NB4 (cell line): ENCODE data around the gene TRABD2B.

Experiments
- DNase-seq: peaks from one replicate; pipeline ENCODE4 v3.0.0; 2010; ENCODE audit warnings: low read depth
- H3K4me3 ChIP-seq: one replicate; pipeline ENCODE4 v1.5.1; 2011; ENCODE audit warnings: mild to moderate bottlenecking, low read depth, low read length, moderate library complexity
- MAX ChIP-seq: IDR thresholded peaks from 2 replicates; pipeline ENCODE4 v1.6.1; 2011; ENCODE audit warnings: low read depth, low read length
- MYC ChIP-seq: IDR thresholded peaks from 2 replicates; pipeline ENCODE4 v1.6.1; 2011; ENCODE audit warnings: low read depth, low read length
- POLR2A ChIP-seq: IDR thresholded peaks from 2 replicates; pipeline ENCODE4 v1.6.1; 2011; ENCODE audit warnings: mild to moderate bottlenecking; ENCODE audit not compliant: insufficient read length; ENCODE audit errors: extremely low read depth
- TF ChIP-seq, protein P1 (sequence below): IDR thresholded peaks from one replicate; pipeline ENCODE4 v1.5.1; 2012; ENCODE audit warnings: low read depth, low read length

The TRABD2B gene

GRCh38 chr1:48025076-48025475 lies 27.9 kb upstream of the TRABD2B start:
- no peak for DNase-seq

DNA sequence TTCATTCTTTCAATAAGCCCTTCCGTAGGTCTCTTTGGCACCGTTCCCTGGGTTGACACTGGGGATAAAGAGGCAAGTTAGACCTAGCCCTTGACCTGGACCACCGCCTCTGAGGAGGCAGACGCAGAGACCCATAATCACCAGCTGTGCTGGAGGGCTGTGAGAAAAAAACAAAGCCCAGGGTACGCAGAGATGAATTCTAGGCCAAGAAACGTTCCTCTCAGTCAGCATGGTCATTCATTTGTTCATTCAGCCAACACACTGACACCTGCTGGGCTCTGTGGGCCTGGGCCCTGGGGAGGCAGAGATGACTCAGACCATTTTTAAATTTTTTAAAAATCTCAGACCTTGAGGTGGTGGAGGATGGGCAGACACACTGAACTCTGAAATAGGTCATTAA lies 26.3 kb upstream of the TRABD2B start:
- no peak for DNase-seq
- no peak overlapping the region for H3K4me3 ChIP-seq
- TF ChIP-seq MAX (no peak), MYC (no peak), POLR2A (no peak)
- TF ChIP-seq, protein P1, sequence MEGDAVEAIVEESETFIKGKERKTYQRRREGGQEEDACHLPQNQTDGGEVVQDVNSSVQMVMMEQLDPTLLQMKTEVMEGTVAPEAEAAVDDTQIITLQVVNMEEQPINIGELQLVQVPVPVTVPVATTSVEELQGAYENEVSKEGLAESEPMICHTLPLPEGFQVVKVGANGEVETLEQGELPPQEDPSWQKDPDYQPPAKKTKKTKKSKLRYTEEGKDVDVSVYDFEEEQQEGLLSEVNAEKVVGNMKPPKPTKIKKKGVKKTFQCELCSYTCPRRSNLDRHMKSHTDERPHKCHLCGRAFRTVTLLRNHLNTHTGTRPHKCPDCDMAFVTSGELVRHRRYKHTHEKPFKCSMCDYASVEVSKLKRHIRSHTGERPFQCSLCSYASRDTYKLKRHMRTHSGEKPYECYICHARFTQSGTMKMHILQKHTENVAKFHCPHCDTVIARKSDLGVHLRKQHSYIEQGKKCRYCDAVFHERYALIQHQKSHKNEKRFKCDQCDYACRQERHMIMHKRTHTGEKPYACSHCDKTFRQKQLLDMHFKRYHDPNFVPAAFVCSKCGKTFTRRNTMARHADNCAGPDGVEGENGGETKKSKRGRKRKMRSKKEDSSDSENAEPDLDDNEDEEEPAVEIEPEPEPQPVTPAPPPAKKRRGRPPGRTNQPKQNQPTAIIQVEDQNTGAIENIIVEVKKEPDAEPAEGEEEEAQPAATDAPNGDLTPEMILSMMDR, result no peak

More at GRCh38 chr1:48025076-48025475, 27.9 kb upstream of the TRABD2B start:
- no peak overlapping the region for H3K4me3 ChIP-seq
- TF ChIP-seq MYC, result no peak
- no peak for TF ChIP-seq MAX
- TF ChIP-seq, protein P1, result no peak
- TF ChIP-seq POLR2A, result no peak

DNA sequence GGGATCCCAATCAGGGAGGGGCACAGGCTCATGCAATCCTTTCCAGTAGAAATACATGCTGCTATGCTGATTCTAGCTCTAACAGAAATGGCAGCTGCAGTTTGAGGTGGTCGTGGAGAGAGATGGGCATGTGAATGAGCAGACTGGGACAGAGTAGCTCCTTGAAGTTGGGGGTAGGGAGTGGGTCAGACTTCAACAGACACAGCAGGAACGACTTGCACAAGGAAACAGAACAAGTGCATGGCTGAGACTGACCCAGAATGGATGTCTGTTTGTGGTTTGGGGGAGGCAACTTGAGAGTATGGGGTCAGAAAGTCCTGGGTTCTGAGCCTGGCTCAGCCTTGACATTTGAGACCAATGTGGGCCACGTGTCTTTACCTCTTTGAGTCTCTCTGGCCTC lies 25.1 kb upstream of the TRABD2B start:
- TF ChIP-seq MYC, result no peak
- no peak for TF ChIP-seq MAX
- TF ChIP-seq, protein P1, result no peak
- no peak for TF ChIP-seq POLR2A
- H3K4me3 ChIP-seq, result no peak overlapping the region
- no peak for DNase-seq

DNA sequence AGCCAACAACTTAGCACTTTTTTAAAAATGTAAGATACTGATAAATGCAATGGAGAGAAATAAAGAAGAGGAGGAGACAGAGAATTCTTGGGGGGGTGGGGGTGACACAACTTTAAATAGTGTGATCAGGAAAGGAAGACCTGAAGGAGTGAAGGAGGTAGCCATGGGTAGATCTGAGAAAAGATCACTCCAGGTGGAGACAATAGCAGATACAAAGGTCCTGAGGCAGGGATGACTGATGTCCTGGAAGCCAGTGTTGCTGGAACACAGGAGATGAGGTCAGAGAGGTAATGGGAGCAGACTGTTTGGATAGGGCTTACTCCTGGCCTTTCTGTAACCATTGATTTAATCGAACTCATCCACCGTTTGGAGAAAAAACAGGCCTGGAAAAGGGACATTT lies 24.6 kb upstream of the TRABD2B start:
- TF ChIP-seq MYC, result no peak
- H3K4me3 ChIP-seq, result no peak overlapping the region
- DNase-seq, result no peak

DNA sequence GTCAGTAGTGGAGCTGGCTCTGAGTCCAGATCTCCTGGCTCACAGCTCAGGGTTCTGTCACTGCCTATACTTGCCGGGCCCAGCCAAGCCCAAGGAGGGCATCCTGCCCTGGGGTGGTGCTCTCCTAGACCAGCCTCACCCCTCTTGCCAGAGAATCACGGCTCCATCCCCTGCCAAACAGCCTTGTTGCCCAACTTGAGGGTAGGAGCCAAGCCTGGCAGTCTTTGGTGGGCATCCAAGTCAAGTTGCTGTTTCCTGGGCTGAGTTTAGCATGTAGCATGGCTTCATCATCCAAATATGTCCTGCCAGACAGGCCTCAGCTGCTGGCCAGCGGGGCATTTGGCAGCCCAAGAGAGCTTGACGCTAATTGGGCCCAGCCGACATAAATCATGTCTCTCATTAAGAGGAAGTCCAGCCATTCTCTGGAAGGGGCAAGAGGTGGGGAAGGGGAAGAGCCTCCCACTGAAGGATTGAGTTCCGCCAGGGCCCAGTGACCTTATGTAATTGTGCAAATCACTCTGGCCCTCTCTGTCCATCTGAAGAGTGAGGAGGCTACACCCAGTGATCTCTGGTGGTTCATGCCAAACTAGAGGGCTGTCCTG lies 22.6 kb upstream of the TRABD2B start:
- H3K4me3 ChIP-seq, result no peak overlapping the region
- TF ChIP-seq, protein P1, result no peak
- TF ChIP-seq POLR2A (no peak), MAX (no peak), MYC (no peak)
- no peak for DNase-seq

GRCh38 chr1:48018799-48019198 lies 21.6 kb upstream of the TRABD2B start:
- no peak for DNase-seq
- TF ChIP-seq, protein P1, result no peak
- no peak for TF ChIP-seq POLR2A
- no peak overlapping the region for H3K4me3 ChIP-seq
